Measurements from ENCODE around the gene RNF220.
"Not testable (repeated sequence)": the region's sequence is repeated elsewhere in the genome, so short reads cannot be mapped to it uniquely, and the experiment has no call there.

RNF220 gene

DNA sequence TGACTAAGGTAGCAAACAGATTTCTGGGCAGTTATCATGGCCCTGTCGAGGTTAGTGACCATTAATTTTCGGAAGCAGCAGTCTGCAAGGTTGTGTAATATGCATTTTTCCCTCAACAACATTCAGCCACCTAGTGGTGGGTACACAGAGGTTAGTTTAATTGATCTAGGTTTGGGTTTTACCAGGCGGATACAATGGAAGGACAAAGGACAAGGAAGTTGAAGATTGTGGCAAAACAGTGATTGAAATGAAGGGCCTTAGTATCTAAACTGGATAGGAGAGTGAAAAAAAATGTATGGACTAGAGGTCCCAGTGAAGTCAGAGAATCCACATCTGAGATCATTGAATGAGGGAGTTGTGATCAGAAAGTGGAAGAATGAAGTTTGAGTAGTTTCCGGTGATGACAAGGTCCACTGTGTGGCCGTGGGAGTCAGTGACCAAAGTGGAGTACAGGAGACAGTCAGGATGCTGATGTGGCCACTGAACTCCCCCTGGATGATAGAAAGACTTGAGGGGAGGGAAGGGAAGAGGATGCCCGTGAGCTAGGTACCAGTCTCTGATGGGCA, 272.2 kb downstream of the RNF220 start:
- no peak for DNase-seq (ENCODE audit: low read depth in 2 of 2)

GRCh38 chr1:44678120-44678519, 273.1 kb downstream of the RNF220 start:
- no peak for DNase-seq (ENCODE audit: low read depth in 2 of 2)

GRCh38 chr1:44678626-44679025, 273.6 kb downstream of the RNF220 start:
- DNase-seq (ENCODE audit: low read depth in 2 of 2) = no peak

DNA sequence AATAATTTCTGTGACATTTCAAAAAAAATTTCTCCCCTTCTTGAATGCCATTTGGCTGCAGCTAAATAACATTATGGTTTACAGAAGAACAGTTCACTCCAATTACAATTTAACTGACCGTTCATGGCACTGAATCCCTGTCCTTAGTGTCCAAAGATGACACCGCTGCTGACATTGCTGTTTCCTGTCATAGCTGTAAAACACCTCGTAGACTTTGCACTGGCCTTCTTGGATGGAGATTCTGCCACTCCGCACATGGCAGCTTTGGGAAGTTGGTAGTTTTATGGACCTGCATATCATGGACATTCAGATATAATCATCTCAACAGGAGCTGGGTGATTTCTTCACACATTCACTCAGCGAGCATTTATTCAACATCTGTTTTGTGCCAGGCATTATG, 274.4 kb downstream of the RNF220 start:
- no peak for DNase-seq (ENCODE audit: low read depth in 2 of 2)

GRCh38 chr1:44681905-44682882, 277.1 kb downstream of the RNF220 start:
- no peak for DNase-seq (ENCODE audit: low read depth in 2 of 2)

GRCh38 chr1:44682883-44683265, 277.8 kb downstream of the RNF220 start:
- no peak for DNase-seq (ENCODE audit: low read depth in 2 of 2)

DNA sequence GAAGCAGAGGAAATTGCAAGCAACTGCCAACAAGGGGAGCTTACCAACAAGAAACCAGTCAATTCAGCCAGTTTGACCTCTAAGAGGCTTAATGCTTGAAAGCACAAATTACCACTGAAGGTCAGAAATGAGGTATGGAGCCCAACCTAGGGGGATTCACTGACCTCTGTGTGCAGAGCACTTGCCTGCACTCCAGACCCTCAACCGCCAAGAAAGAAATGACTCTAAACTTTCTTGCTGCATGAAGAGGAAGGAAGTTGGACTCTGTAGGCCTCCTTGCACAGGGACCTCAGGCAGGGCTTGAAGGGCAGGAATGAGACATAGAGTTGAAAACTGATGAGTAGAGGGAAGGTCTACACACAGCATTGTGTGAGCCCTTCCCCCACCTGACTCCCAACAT, 279.5 kb downstream of the RNF220 start:
- DNase-seq (ENCODE audit: low read depth in 2 of 2) = no peak

- DNase-seq (ENCODE audit: low read depth in 2 of 2) = no peak
Measured at GRCh38 chr1:44685218-44685617, 280.2 kb downstream of the RNF220 start.

- DNase-seq (ENCODE audit: low read depth in 2 of 2) = no peak
Measured at GRCh38 chr1:44685881-44686280, 280.8 kb downstream of the RNF220 start.

GRCh38 chr1:44688760-44689446, 283.8 kb downstream of the RNF220 start:
- no peak for DNase-seq (ENCODE audit: low read depth in 2 of 2)

DNA sequence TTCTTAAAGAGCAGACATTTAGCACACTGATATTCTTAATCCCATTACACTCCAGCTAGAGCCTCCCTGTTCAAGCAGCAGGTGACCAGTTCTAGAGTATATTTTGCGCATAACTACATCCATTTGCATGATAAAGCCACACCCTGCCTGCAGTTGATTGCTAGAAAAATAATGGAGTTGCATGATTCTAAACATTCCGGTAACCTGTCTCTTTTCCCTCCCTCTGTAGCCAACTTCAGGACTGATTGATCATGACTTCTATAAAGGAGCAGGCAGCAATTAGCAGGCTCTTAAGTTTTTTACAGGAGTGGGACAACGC, 284.4 kb downstream of the RNF220 start:
- DNase-seq (ENCODE audit: low read depth in 2 of 2) = no peak

DNA sequence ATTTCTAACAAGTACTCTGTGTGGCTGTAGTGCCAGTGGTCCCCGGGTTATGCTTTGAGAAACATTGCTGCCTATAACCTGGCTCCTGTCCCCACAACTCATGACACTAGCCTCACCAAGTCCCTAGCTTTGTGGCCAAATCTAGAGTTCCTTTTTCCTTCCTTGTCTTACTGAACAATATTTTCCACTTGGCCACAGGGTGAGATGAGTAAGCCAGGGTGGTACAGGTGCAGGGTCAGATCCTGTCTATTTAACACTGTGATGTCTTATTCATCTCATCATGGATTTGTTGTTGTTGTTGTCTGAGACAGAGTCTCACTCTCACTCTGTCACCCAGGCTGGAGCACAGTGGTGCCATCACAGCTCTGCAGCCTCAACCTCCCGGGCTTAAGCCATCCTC, 288.1 kb downstream of the RNF220 start:
- DNase-seq (ENCODE audit: low read depth in 2 of 2) = no peak

- DNase-seq (ENCODE audit: low read depth in 2 of 2) = no peak
Measured at GRCh38 chr1:44693900-44694299, 288.8 kb downstream of the RNF220 start.

DNA sequence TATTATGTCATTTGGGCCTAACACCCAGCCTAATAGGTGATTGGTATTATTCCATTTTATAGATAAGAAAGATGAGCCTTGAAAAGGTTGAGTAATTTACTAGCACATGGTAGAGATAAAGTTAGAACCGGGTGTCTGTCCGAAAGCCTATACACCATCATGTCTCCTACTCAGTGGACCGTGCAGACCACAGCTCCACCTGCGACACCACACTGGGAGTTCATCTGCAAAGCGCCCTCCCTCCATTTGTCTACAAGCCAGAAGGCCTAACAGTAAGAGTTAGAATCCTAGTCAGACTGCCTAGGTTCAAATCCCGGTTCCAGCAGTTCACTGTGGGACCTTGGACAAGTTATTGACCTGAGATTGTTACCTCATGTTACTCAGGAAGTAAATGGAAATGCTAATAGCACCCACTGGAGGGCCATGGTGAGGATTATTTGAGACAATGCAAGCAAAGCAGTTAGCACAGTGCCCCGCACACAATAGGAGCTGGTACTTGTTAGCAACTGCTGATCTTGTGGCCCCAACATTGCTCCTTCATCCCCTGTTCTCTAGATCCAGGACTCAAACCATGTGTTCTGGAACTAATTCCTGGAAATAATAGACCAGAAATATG, 289.9 kb downstream of the RNF220 start:
- DNase-seq (ENCODE audit: low read depth in 2 of 2) = no peak

DNA sequence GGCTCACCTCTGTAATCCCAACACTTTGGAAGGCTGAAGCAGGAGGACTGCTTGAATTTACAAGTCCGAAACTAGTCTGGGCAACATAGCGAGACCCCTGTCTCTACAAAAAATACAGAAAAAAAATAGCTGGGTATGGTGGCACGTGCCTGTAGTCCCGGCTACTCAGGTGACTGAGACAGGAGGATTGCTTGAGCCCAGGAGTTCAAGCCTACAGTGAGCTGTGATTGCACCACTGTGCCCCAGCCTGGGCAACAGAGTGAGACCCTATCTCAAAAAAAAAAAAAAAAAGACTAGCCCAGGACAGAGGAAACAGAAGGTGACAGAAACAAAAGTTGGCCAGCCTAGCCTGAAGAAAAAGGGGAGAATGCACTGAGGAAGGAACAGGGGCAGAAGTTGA, 290.6 kb downstream of the RNF220 start:
- no peak for DNase-seq (ENCODE audit: low read depth in 2 of 2)

GRCh38 chr1:44696101-44696500, 291.0 kb downstream of the RNF220 start:
- DNase-seq (ENCODE audit: low read depth in 2 of 2) = no peak

DNA sequence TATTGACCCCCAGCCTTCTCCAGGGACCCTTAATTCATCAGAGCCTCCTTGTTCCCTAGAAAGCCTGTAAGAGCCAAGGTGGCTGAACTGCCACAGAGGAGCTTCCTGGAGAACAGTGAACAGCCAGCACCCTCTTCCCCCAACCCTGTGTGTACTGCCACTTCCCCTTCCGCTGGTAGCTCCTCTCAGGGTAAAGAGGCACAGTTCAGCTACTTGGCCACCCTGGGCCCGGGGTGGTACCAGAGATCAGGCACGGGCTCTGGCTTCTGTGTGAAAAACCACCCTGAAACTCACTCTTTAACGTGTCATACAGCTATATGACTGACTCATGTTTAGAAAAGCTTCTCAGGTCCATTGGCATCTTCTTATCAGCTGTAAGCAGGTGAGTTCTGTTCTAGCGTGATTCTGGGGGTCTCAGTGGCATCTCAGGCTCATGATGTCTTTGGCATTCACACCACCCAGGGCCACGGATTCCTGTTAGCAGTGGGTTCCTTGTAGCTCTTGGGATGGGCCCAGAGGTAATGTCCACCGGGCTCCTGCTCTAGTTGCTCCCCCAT, 291.8 kb downstream of the RNF220 start:
- DNase-seq (ENCODE audit: low read depth in 2 of 2) = peak in 1 of 2 donors; percentile 15

GRCh38 chr1:44698138-44698537, 293.1 kb downstream of the RNF220 start:
- DNase-seq (ENCODE audit: low read depth in 2 of 2) = no peak

GRCh38 chr1:44699375-44699774, 294.3 kb downstream of the RNF220 start:
- not testable (repeated sequence) for DNase-seq (ENCODE audit: low read depth in 2 of 2)

DNA sequence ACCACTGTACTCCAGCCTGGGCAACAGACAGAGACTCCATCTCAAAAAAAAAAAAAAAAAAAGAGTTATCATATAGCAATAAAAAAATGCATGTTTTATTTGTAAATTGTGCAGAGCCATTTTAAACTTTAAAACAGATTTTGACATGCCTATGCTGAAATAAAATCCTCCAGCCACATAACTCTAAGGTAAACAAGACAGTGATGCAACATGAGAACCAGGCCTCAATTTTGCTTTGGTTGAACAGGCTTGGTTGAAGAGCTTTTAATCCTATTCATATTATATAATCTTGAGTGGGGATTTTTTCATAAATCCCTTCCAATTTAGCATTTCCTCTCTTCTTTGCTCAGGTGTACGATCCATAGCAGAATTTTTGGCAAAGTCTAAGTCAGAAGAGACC, 295.5 kb downstream of the RNF220 start:
- no peak for DNase-seq (ENCODE audit: low read depth in 2 of 2)

- no peak for DNase-seq (ENCODE audit: low read depth in 2 of 2)
Measured at GRCh38 chr1:44701141-44701573, 296.1 kb downstream of the RNF220 start.

Measured in stimulated activated CD4-positive, alpha-beta T cell treated with anti-CD3 and anti-CD28 coated beads, Interleukin-4, amount 100 ng/mL, for 48 hours (primary cell).